ENCODE data around the gene LMOD3. TPM values are rescaled to one million over a fixed set of nuclear protein-coding genes. Genes with fewer than 3 reads are reported as not detected.

Gene LMOD3
- total and polyA plus RNA-seq, 2 donors (not counting 3 experiments of a cell fraction or from before 2014, with no cell fraction given), result not detected

DNA sequence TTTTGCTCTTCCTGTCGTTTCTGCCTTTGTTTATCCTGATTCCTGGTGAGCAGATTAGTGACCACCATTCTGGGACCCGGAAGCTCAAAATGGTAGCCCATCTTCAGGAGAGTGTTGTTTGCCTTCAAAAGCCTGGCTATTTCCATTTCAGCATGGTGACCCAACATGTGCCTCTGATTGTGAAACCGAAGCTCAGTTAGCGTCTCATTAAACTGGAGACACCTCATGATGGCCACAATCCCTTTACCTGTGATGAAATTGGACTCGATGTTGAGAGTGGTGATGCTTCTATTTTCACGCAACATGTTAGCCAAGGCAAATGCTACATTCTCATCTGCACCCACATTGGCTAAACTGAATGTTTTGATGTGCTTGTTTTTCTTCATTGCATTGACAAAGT lies 3.3 kb downstream of the LMOD3 start:
- Histone ChIP-seq H2AFZ (ENCODE audit: low read depth, low read length) (no peak overlapping the region), H3K4me2 (ENCODE audit: insufficient read depth, low read length) (no peak overlapping the region), H3K27ac (ENCODE audit: insufficient read depth, low read depth, low read length) (no peak overlapping the region), H3K9me1 (replicated peaks; ENCODE audit: control insufficient read depth, extremely low read depth, insufficient read depth, low read length) (no peaks in the 10 kb centered on the region), H3K4me3 (replicated peaks in 1 of 3; ENCODE audit: insufficient read depth in 1 of 3, low read depth in 1 of 3, low read length in 3 of 3) (no peak overlapping the region), H3K9ac (replicated peaks; ENCODE audit: extremely low read depth, insufficient read depth, low read length) (no peak overlapping the region), H3K79me2 (ENCODE audit: control insufficient read depth, insufficient read depth, low read length) (no peaks in the 10 kb centered on the region), H3K36me3 (ENCODE audit: control insufficient read depth in 2 of 2, extremely low read depth in 1 of 2, insufficient read depth in 2 of 2, low read length in 2 of 2) (no peaks in the 10 kb centered on the region), H3K27me3 (ENCODE audit: control insufficient read depth in 2 of 2, insufficient read depth in 2 of 2, low read length in 2 of 2) (no peaks in the 10 kb centered on the region), H3K9me3 (replicated peaks; ENCODE audit: control insufficient read depth, insufficient read depth, low read length) (no peaks in the 10 kb centered on the region), H3K4me1 (ENCODE audit: control insufficient read depth, extremely low read depth, insufficient read depth, low read length) (peaks cover 20% of the 10 kb centered on the region), H4K20me1 (replicated peaks; ENCODE audit: control insufficient read depth, extremely low read depth, insufficient read depth, low read length) (no peaks in the 10 kb centered on the region)
- TF ChIP-seq POLR2AphosphoS5 (IDR thresholded peaks at IDR 0.05; ENCODE audit: insufficient read depth, low read depth, low read length), result no peak
- no peak for TF ChIP-seq MAX (IDR thresholded peaks at IDR 0.05; ENCODE audit: insufficient read depth, insufficient read length)
- no peak for TF ChIP-seq MYC (IDR thresholded peaks at IDR 0.05; ENCODE audit: low read depth, low read length)
- no peak for TF ChIP-seq POLR2A (IDR thresholded peaks at IDR 0.05; ENCODE audit: low read depth, low read length)
- no peak for TF ChIP-seq JUN (IDR thresholded peaks at IDR 0.05; ENCODE audit: borderline replicate concordance, insufficient read depth, insufficient read length, low read depth)
- TF ChIP-seq EZH2 (IDR thresholded peaks at IDR 0.05; ENCODE audit: borderline replicate concordance, low read depth, low read length, severe bottlenecking), result no peak
- TF ChIP-seq FOS (IDR thresholded peaks at IDR 0.05; ENCODE audit: borderline replicate concordance, insufficient read depth, low read length), result no peak
- TF ChIP-seq, protein P1, sequence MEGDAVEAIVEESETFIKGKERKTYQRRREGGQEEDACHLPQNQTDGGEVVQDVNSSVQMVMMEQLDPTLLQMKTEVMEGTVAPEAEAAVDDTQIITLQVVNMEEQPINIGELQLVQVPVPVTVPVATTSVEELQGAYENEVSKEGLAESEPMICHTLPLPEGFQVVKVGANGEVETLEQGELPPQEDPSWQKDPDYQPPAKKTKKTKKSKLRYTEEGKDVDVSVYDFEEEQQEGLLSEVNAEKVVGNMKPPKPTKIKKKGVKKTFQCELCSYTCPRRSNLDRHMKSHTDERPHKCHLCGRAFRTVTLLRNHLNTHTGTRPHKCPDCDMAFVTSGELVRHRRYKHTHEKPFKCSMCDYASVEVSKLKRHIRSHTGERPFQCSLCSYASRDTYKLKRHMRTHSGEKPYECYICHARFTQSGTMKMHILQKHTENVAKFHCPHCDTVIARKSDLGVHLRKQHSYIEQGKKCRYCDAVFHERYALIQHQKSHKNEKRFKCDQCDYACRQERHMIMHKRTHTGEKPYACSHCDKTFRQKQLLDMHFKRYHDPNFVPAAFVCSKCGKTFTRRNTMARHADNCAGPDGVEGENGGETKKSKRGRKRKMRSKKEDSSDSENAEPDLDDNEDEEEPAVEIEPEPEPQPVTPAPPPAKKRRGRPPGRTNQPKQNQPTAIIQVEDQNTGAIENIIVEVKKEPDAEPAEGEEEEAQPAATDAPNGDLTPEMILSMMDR (IDR thresholded peaks at IDR 0.05; ENCODE audit: extremely low read depth in 1 of 2, insufficient read depth in 1 of 2, low read depth in 1 of 2, low read length in 2 of 2), result no peak
- TF ChIP-seq GATA2 (IDR thresholded peaks at IDR 0.05; ENCODE audit: insufficient read depth, insufficient read length, low read depth, low read length), result no peak
- POLR2A ChIA-PET, result no interaction called here
- FAIRE-seq (no peak), DNase-seq (ENCODE audit: low read depth, low spot score) (no peak)
- BruUV-seq (replicated peaks), result no TSS peak
- intact Hi-C loops (cut with micrococcal nuclease) (no loop called here), dilution Hi-C loops (cut with MboI; ENCODE audit: extremely low pct_ligation_motif_present, low sequenced_read_pairs) (no loop called here)
- CTCF ChIA-PET, result interaction anchor here (0.6 to 5.3 kb wide), 14 partner anchors 9 to 320 kb away, joined by 3 to 65 read pairs (median 8); no protein-coding TSS in a partner anchor

All from endothelial cell of umbilical vein (primary cell).